WTC11 (cell line): ENCODE data around the gene BZW1.

Experiments used
- CTCF ChIP-seq: fragments of 200-600 bp; IDR thresholded peaks from 2 replicates; pipeline ENCODE4 v1.8.0; 2022; ENCODE audit warnings: antibody characterized with exemption
- KAT7 ChIP-seq: sonication (generic); formaldehyde crosslinking; IDR thresholded peaks from 2 replicates; pipeline ENCODE4 v1.8.1; 2023; ENCODE audit warnings: missing genetic modification reagents, mild to moderate bottlenecking, borderline replicate concordance

DNA sequence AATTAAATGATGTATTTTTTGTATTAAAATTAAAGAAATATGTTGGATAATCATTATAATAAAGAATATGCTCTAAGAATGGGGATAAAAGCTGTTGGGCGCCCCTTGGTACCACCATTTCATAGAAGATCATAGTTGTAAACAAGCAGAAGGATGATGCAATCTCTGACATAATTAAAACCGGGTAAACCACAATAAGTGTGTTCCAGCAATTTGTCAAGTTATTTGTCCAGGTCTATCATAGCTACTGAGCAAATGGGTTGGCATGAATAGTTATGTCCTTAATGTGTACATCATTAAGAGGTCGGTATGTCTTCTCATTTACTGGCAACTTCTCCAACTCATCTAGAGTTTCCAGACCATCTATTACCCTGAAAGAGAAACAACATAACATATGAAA lies 59.4 kb downstream of the BZW1 start:
- TF ChIP-seq CTCF: no peak
- no peak for TF ChIP-seq KAT7 (CRISPR knock-in tag)
